ENCODE results near the gene CYCS. TPM values are rescaled to one million over a fixed set of nuclear protein-coding genes. Genes with fewer than 3 reads are reported as not detected.

Gene CYCS
- total and polyA plus RNA-seq, 3 donors from 2014 or later: 32.0 to 127 (median 38.5) TPM

DNA sequence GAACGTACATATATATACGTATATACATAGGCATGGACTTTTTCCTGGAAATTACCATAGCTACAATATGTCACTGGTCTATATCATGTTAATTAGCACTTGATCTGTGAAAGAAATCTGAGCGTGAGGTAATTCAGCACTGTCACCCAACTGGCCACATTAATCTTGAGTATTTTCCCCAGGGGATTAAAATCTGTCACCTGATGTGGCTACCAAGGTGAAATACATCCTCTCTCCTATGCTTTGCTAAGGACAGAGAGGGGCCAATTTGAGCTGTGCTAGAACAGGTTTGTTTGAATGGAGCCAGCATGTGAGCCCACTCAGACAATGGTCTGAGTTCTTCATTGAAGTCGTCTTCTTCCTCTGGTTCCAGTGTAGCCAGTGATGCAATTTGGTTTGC is 33.3 kb downstream of the CYCS start:
- H3K9me3 ChIP-seq: no peaks in the 10 kb centered on the region
- WGBS, 2 donors: 81 to 86% methylated on average over 4 of the region's 4 CpGs
- no peak overlapping the region for H3K27ac ChIP-seq
- DNase-seq: no peak
- H3K27me3 ChIP-seq: no peaks in the 10 kb centered on the region
- H3K36me3 ChIP-seq (ENCODE audit: low read depth, missing control alignments): no peaks in the 10 kb centered on the region
- no peaks in the 10 kb centered on the region for H3K4me1 ChIP-seq
- TF ChIP-seq POLR2A (IDR thresholded peaks at IDR 0.05): no peak
- TF ChIP-seq, protein P1, sequence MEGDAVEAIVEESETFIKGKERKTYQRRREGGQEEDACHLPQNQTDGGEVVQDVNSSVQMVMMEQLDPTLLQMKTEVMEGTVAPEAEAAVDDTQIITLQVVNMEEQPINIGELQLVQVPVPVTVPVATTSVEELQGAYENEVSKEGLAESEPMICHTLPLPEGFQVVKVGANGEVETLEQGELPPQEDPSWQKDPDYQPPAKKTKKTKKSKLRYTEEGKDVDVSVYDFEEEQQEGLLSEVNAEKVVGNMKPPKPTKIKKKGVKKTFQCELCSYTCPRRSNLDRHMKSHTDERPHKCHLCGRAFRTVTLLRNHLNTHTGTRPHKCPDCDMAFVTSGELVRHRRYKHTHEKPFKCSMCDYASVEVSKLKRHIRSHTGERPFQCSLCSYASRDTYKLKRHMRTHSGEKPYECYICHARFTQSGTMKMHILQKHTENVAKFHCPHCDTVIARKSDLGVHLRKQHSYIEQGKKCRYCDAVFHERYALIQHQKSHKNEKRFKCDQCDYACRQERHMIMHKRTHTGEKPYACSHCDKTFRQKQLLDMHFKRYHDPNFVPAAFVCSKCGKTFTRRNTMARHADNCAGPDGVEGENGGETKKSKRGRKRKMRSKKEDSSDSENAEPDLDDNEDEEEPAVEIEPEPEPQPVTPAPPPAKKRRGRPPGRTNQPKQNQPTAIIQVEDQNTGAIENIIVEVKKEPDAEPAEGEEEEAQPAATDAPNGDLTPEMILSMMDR (IDR thresholded peaks at IDR 0.05): no peak
- intact Hi-C loops (cut with DNase I; ENCODE audit: low total_unique reads): no loop called here
- H3K4me3 ChIP-seq: no peak overlapping the region

DNA sequence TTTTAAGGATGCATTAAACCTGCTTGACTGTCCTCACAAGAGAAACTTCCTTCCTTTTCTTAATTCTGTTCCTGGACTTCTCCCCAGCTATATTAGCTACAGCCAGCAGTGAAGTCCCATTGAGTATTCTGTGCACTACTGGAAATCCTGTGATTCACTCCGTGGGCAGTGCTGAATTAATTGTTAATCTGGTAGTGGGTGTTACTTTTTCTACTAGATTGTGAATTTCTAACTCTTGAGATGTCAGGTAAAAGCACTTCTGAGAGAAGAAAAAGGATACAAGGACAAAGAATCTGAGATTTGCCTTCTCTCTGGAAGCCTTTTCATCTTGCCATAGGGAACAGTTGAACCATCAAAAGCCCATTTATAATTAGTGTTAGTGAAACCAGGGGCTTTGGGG is 33.9 kb downstream of the CYCS start:
- H3K36me3 ChIP-seq (ENCODE audit: low read depth, missing control alignments): no peaks in the 10 kb centered on the region
- no peaks in the 10 kb centered on the region for H3K9me3 ChIP-seq
- H3K27ac ChIP-seq: no peak overlapping the region
- DNase-seq: no peak
- no peaks in the 10 kb centered on the region for H3K27me3 ChIP-seq
- H3K4me3 ChIP-seq: no peak overlapping the region
- intact Hi-C loops (cut with DNase I; ENCODE audit: low total_unique reads): no loop called here
- H3K4me1 ChIP-seq: no peaks in the 10 kb centered on the region
- 39 to 44% methylated on average over 1 of the region's 1 CpG for WGBS, 2 donors
- TF ChIP-seq, protein P1 (IDR thresholded peaks at IDR 0.05): no peak
- TF ChIP-seq POLR2A (IDR thresholded peaks at IDR 0.05): no peak

DNA sequence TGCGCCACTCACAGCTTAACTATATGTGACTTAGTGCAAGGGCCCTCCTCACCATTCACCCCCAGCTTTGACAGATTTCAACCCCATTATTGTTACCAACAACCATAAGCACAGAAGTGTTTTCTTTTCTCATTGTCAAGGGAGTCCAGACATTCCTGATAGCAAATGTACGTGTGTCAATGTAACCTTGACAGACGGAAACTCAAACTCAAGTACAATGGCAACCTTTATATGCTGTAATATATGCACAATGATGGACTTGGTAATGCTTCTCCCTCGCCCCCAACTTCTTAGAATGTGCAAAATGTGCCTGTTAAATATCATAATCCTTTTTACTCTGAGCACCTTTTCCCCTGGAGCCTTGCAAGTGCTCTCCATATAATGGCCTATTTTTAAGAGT is 34.7 kb downstream of the CYCS start:
- H3K27me3 ChIP-seq: no peaks in the 10 kb centered on the region
- no peaks in the 10 kb centered on the region for H3K36me3 ChIP-seq (ENCODE audit: low read depth, missing control alignments)
- TF ChIP-seq, protein P1 (IDR thresholded peaks at IDR 0.05): no peak
- TF ChIP-seq POLR2A (IDR thresholded peaks at IDR 0.05): no peak
- H3K27ac ChIP-seq: no peak overlapping the region
- no peaks in the 10 kb centered on the region for H3K9me3 ChIP-seq
- intact Hi-C loops (cut with DNase I; ENCODE audit: low total_unique reads): no loop called here
- WGBS, 2 donors: 77 to 86% methylated on average over 4 of the region's 4 CpGs
- H3K4me3 ChIP-seq: no peak overlapping the region
- no peaks in the 10 kb centered on the region for H3K4me1 ChIP-seq
- no peak for DNase-seq

DNA sequence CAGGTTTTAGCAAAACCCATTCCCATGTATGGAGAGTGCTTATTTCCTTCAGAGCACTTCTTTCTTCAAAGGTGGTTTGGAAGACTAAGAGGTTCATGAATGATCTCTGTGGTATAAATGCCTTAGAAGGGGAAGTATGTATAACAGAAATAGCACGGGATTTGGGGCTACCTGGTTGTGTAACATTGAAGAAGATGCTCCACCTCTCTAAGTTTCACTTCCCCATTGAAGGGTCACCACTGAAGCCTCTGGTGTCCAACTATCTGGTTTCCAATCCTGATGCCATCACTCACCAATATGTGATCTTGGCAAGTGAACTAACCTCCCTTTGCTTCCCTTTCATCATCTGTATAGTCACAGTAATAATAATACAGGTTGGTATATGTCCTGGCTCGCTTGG is 37.2 kb downstream of the CYCS start:
- WGBS, 2 donors: 86 to 88% methylated on average over 2 of the region's 2 CpGs
- H3K4me3 ChIP-seq: no peak overlapping the region
- intact Hi-C loops (cut with DNase I; ENCODE audit: low total_unique reads): no loop called here

DNA sequence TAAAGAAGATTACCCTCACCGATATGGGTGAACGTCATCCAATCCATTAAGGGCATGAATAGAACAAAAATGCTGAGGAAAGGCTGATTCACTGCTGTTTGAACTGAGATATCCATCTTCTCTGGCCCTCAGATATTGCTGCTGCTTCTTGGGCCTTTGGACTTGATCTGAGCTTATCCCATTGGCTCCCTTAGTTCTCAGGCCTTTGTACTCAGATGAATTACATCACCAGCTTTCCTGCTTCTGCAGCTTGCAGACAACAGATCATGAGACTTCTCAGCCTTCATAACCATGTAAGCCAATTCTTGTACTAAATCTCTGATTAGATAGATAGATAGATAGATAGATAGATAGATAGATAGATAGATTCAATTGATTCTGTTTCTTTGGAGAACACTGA is 40.2 kb downstream of the CYCS start:
- DNase-seq: no peak

More for the DNA sequence above, 37.2 kb downstream of the CYCS start:
- no peak for DNase-seq
- no peaks in the 10 kb centered on the region for H3K27me3 ChIP-seq
- H3K9me3 ChIP-seq: no peaks in the 10 kb centered on the region
- H3K36me3 ChIP-seq (ENCODE audit: low read depth, missing control alignments): no peaks in the 10 kb centered on the region
- no peak for TF ChIP-seq POLR2A (IDR thresholded peaks at IDR 0.05)
- TF ChIP-seq, protein P1 (IDR thresholded peaks at IDR 0.05): no peak
- no peak overlapping the region for H3K27ac ChIP-seq
- H3K4me1 ChIP-seq: no peaks in the 10 kb centered on the region

More for the DNA sequence above, 40.2 kb downstream of the CYCS start:
- Histone ChIP-seq H3K4me3 (no peak overlapping the region), H3K27me3 (no peaks in the 10 kb centered on the region), H3K36me3 (ENCODE audit: low read depth, missing control alignments) (no peaks in the 10 kb centered on the region), H3K27ac (no peak overlapping the region), H3K4me1 (no peaks in the 10 kb centered on the region), H3K9me3 (no peaks in the 10 kb centered on the region)
- TF ChIP-seq POLR2A (IDR thresholded peaks at IDR 0.05): no peak
- TF ChIP-seq, protein P1 (IDR thresholded peaks at IDR 0.05): no peak
- 86 to 100% methylated on average over 2 of the region's 2 CpGs for WGBS, 2 donors
- intact Hi-C loops (cut with DNase I; ENCODE audit: low total_unique reads): no loop called here
